Panc1 (cell line): ENCODE measurements around the gene ANKRD33B. TPM values are rescaled to one million over a fixed set of nuclear protein-coding genes. Genes with fewer than 3 reads are reported as not detected.
A peak's percentile ranks its signal among the peaks of the same experiment; 100 is the strongest.

ENCODE experiments used
- ATAC-seq: fragments of 200-7000 bp; cut with Tn5 transposase; 2 replicates; pipeline ENCODE4 v1.9.1; 2020; ENCODE audit warnings: mild to moderate bottlenecking, moderate library complexity
- BruUV-seq: library from RNA; stranded (reverse); fragments of 400-500 nt; replicated peaks from 2 replicates; lab custom pipeline; 2021; lab: Mats Ljungman, UMichigan
- CTCF ChIA-PET: fragments of 300-600 bp; sonication (Branson Sonifier 250); formaldehyde crosslinking; loops from one replicate; lab custom pipeline; 2022; ENCODE audit warnings: antibody characterized with exemption; lab: Charles Lee
- POLR2A ChIA-PET: fragments of 300-600 bp; sonication (Branson Sonifier 250); formaldehyde crosslinking; loops from one replicate; lab custom pipeline; 2022; ENCODE audit warnings: antibody characterized with exemption; lab: Charles Lee
- DNase-seq: peaks from one replicate; pipeline ENCODE4 v3.0.0-alpha.2; 2010; ENCODE audit warnings: low read depth, low spot score
- H3K27ac ChIP-seq: 2 replicates; pipeline ENCODE4 v1.5.1; 2011; ENCODE audit warnings: mild to moderate bottlenecking, low read length, inconsistent platforms
- H3K27me3 ChIP-seq: fragments of 200-500 bp; sonication (Bioruptor generic); 2 replicates; pipeline ENCODE4 v1.6.0; 2014; ENCODE audit warnings: low read length, inconsistent platforms; ENCODE audit not compliant: control insufficient read depth, insufficient read depth
- H3K36me3 ChIP-seq: fragments of 200-500 bp; sonication (Bioruptor generic); 2 replicates; pipeline ENCODE4 v1.5.1; 2014; ENCODE audit warnings: inconsistent platforms, mild to moderate bottlenecking, low read length, moderate library complexity; ENCODE audit not compliant: control insufficient read depth, insufficient read depth
- H3K4me1 ChIP-seq: 2 replicates; pipeline ENCODE4 v1.5.1; 2011; ENCODE audit warnings: inconsistent platforms, mild to moderate bottlenecking, low read length, moderate library complexity; ENCODE audit not compliant: control insufficient read depth, insufficient read depth
- H3K4me3 ChIP-seq, 2 experiments: 2 replicates each; pipeline ENCODE4 v1.5.1; 2011 to 2012; ENCODE audit warnings: low read depth in 2 of 2, low read length in 2 of 2, mild to moderate bottlenecking in 2 of 2, inconsistent platforms in 1 of 2, moderate library complexity in 1 of 2
- H3K9me3 ChIP-seq: fragments of 200-500 bp; sonication (Bioruptor generic); 2 replicates; pipeline ENCODE4 v1.5.1; 2014; ENCODE audit warnings: low read depth, mild to moderate bottlenecking, inconsistent platforms, low read length, moderate library complexity; ENCODE audit not compliant: control insufficient read depth, insufficient read depth
- CTCF ChIP-seq: fragments of 450-650 bp; IDR thresholded peaks from 2 replicates; pipeline ENCODE4 v1.5.1; 2017; ENCODE audit warnings: mild to moderate bottlenecking
- POLR2AphosphoS5 ChIP-seq: IDR thresholded peaks from 2 replicates; pipeline ENCODE4 v1.6.1; 2012; ENCODE audit warnings: mild to moderate bottlenecking, low read depth, low read length, moderate library complexity
- REST ChIP-seq, 2 experiments: IDR thresholded peaks; 2 replicates each; pipeline ENCODE4 v1.6.1; 2011 to 2012; ENCODE audit warnings: low read depth in 2 of 2, control low read depth in 1 of 2, low read length in 1 of 2, mild to moderate bottlenecking in 1 of 2, moderate library complexity in 1 of 2; ENCODE audit not compliant: insufficient read depth in 1 of 2
- SIN3A ChIP-seq: IDR thresholded peaks from 2 replicates; pipeline ENCODE4 v1.6.1; 2012; ENCODE audit warnings: low read depth, mild to moderate bottlenecking, low read length, moderate library complexity, borderline replicate concordance; ENCODE audit not compliant: insufficient read depth
- TCF7L2 ChIP-seq: IDR thresholded peaks from 2 replicates; pipeline ENCODE4 v1.6.1; 2011; ENCODE audit warnings: mild to moderate bottlenecking, low read depth, low read length, inconsistent platforms
- in situ Hi-C: cut with HindIII; loops from 2 replicates; pipeline ENCODE4 v1.10.0; 2016; ENCODE audit warnings: low sequenced_read_pairs, low pct_unique_long_range_greater_than_20kb
- intact Hi-C: fragments of 100-400 bp; cut with micrococcal nuclease; formaldehyde crosslinking; loops from one replicate; pipeline ENCODE4 v1.10.0; 2022; ENCODE audit not compliant: unreplicated experiment
- total RNA-seq: library from RNA; stranded (reverse); gene quantifications from one replicate; pipeline ENCODE4 v1.2.1, GENCODE V29; 2021; ENCODE audit not compliant: unreplicated experiment

Gene ANKRD33B
- total RNA-seq, 1 experiment from 2014 or later, result 19.1 TPM

- in situ Hi-C loops, result no loop called here
- Histone ChIP-seq H3K27ac (peak overlapping the region; percentile 66), H3K9me3 (no peaks in the 10 kb centered on the region), H3K4me3 (peak overlapping the region in 1 of 2 experiments; percentile 0; a peak in 1 of 4 replicates), H3K36me3 (no peaks in the 10 kb centered on the region), H3K4me1 (peaks cover 56% of the 10 kb centered on the region), H3K27me3 (no peaks in the 10 kb centered on the region)
- POLR2A ChIA-PET, result interaction anchor here (0.7 kb wide), 1 partner anchor 148 kb away, joined by 4 read pairs; no protein-coding TSS in a partner anchor
- CTCF ChIA-PET, result interaction anchor here (0.6 to 0.7 kb wide), 2 partner anchors 77 to 132 kb away, joined by 3 to 4 read pairs; no protein-coding TSS in a partner anchor
- ATAC-seq, result peak; percentile 86
- TF ChIP-seq REST (IDR thresholded peaks at IDR 0.05; ENCODE audit: insufficient read depth in 1 of 2, low read depth in 2 of 2, low read length in 1 of 2) (no peak), CTCF (no peak), SIN3A (no peak)
- no peak for DNase-seq
- intact Hi-C loops, result no loop called here
- BruUV-seq, result no TSS peak
Measured at GRCh38 chr5:10590226-10590999, 26.5 kb downstream of the ANKRD33B start.

GRCh38 chr5:10591159-10591558 lies 27.3 kb downstream of the ANKRD33B start:
- Histone ChIP-seq H3K4me3 (no peak overlapping the region), H3K4me1 (peaks cover 58% of the 10 kb centered on the region), H3K9me3 (no peaks in the 10 kb centered on the region), H3K36me3 (no peaks in the 10 kb centered on the region), H3K27ac (no peak overlapping the region), H3K27me3 (no peaks in the 10 kb centered on the region)
- CTCF ChIA-PET, result interaction anchor here (0.7 kb wide), 1 partner anchor 133 kb away, joined by 4 read pairs; no protein-coding TSS in a partner anchor
- in situ Hi-C loops, result no loop called here
- no peak for DNase-seq
- POLR2A ChIA-PET, result no interaction called here
- intact Hi-C loops, result no loop called here
- no peak for ATAC-seq
- TF ChIP-seq CTCF (no peak), POLR2AphosphoS5 (no peak), SIN3A (no peak), TCF7L2 (no peak), REST (IDR thresholded peaks at IDR 0.05; ENCODE audit: insufficient read depth in 1 of 2, low read depth in 2 of 2, low read length in 1 of 2) (no peak)
- no TSS peak for BruUV-seq
